Measurements from ENCODE around the gene GSTM2.

The GSTM2 gene

GRCh38 chr1:109716121-109716520 lies 48.3 kb downstream of the GSTM2 start:
- no peak for DNase-seq (ENCODE audit: low spot score)

DNA sequence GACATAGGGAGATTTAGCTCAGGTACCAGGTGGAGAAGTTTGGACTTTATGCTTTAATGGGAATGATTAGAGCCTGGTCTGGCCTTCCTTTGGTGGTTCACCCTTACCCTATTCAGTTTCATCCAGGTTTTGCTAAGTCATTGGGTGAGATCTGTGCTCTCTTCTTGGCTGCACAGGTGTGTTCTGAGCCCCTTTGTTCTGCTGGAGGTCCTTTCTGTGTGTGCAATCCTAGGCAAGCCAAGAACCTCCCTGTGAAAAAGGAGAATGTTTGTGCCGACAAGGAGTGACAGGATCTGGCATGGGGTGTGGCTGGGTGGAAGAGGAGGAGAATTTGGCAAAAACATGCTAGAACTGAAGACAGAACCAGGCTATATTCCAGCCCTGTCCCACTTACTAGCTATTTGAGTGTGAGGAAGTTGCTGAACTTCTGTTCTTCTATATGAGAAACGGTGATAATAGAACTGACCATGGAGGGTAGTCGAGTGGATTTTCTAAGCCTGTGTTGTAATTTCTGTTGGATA lies 48.8 kb downstream of the GSTM2 start:
- no peak for DNase-seq (ENCODE audit: low spot score)

DNA sequence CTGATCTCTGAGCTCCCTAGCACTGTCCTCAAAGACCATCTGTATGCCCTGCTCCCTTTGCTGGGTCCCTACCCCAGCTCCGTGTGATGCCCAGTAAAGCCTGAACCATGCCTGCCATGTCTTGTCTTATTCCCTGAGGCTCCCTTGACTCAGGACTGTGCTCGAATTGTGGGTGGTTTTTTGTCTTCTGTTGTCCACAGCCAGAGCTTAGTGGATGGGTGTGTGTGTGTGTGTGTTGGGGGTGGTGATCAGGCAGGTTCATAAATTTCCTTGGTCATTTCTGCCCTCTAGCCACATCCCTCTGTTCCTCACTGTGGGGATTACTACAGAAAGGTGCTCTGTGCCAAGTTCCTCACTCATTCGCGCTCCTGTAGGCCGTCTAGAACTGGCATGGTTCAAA lies 49.9 kb downstream of the GSTM2 start:
- no peak for DNase-seq (ENCODE audit: low spot score)

DNA sequence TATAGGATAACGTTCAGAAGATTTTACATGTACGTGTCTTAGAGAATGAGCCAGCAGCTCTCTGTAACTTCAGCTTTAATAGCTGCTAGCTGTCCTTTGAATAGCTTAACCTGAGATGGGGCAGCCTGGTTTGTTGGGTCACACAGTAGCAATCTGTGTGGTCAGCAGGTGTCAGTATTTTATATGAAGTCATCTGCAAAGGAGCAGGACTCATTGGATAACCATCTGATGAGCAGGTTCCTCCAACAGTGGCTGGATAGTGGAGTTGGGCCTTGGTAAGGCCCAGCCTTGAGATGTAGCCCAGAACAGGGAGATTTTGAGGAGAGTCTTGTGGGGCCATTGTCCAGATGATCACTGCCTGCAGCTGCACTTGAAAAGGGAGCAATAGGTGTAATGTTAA lies 50.6 kb downstream of the GSTM2 start:
- no peak for DNase-seq (ENCODE audit: low spot score)

DNA sequence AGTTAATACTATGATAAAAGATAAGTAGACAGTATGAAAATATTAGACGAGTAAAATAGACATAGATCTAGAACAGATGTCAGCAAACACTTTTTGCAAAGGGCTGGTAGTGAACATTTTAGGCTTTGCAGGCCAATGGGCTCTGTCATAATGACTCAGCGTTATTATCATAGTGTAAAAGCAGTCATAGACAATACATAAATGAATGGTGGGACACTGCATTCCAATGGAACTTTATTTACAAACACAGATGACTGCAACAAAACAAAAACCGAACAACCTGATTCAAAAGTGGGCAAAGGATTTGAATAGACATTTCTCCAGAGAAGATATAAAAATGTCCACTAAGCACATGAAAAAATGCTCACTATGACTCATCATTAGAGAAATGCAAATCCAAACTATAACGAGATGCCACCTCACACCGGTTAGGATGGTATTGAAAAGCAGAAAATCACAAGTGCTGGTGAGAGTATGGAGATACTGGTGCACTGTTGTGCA lies 51.5 kb downstream of the GSTM2 start:
- no peak for DNase-seq (ENCODE audit: low spot score)

GRCh38 chr1:109721042-109721441 lies 53.2 kb downstream of the GSTM2 start:
- DNase-seq (ENCODE audit: low spot score) = no peak

GRCh38 chr1:109721971-109722370 lies 54.1 kb downstream of the GSTM2 start:
- DNase-seq (ENCODE audit: low spot score) = no peak

DNA sequence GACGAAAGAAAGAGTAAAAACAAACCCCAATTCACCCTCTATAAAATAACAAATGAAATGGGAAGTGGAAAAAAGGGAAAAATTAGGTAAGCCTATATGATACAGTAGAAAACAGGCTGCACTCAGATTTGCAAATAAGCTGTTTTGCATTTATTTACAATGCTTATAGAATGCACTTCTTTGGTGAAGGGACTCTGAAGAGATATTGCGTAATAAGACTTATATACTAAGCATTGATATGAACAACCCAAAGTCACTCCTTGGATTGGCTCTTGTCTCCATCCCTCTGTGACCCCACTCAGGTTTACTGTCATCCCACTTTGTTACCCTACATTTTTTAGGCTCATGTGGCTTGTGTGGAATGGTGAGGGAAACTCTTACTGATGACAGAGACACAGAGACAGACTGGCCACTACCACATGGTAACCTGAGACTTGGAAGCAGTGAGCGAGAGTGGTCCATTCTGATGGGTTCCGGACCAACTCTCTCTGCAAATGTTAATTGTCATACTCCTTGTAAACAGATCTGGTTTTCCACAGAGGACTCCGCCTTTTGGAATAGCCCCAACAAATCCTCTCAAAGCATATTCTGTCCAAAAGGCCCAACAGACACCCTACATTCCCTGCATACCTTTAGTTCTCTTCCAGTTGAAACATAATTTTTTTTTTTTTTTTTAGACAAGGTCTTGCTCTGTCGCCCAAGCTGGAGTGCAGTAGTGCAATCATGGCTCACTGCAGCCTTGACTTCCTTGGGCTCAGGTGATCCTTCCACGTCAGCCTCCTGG lies 55.2 kb downstream of the GSTM2 start:
- no peak for DNase-seq (ENCODE audit: low spot score)
